ENCODE measurements around the gene TMEM51.

Gene TMEM51

GRCh38 chr1:15153184-15153841, at the start of gene TMEM51:
Gene TMEM51, plus strand, starts transcription at chr1:15153747. Its CDS starts 61,341 bp downstream, at chr1:15215088.
- DNase-seq (ENCODE audit: low read depth in 2 of 2), result no peak

GRCh38 chr1:15103906-15104305, 49.6 kb upstream of the TMEM51 start:
- no peak for DNase-seq (ENCODE audit: low read depth in 2 of 2)

- DNase-seq (ENCODE audit: low read depth in 2 of 2), result no peak
Observed at GRCh38 chr1:15104768-15105167, 48.8 kb upstream of the TMEM51 start.

- DNase-seq (ENCODE audit: low read depth in 2 of 2), result no peak
Observed at GRCh38 chr1:15106608-15107007, 46.9 kb upstream of the TMEM51 start.

GRCh38 chr1:15107058-15107687, 46.4 kb upstream of the TMEM51 start:
- DNase-seq (ENCODE audit: low read depth in 2 of 2), result no peak

DNA sequence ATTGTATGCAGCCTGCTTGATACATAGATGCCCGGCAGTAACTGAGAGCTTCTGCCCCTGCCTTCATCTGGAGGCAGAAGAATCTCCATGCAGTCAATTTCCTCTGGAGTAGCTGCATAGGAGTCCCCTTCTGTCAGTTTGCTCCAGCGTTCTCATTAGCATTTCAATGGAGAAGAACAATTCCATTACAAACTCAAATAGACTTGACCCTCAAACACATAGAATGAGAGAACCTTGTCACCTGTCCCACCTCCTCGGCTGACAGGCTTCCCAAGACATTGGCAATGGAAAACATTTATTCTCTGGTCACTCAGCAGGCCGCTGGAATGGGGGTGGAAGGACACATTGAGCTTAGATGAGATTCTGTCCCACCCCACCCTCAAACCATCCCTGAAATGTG, 45.6 kb upstream of the TMEM51 start:
- no peak for DNase-seq (ENCODE audit: low read depth in 2 of 2)

- no peak for DNase-seq (ENCODE audit: low read depth in 2 of 2)
Observed at GRCh38 chr1:15110128-15110866, 43.2 kb upstream of the TMEM51 start.

GRCh38 chr1:15110867-15111230, 42.7 kb upstream of the TMEM51 start:
- DNase-seq (ENCODE audit: low read depth in 2 of 2), result no peak

GRCh38 chr1:15113146-15113545, 40.4 kb upstream of the TMEM51 start:
- DNase-seq (ENCODE audit: low read depth in 2 of 2), result no peak

- no peak for DNase-seq (ENCODE audit: low read depth in 2 of 2)
Observed at GRCh38 chr1:15114884-15115283, 38.7 kb upstream of the TMEM51 start.

- no peak for DNase-seq (ENCODE audit: low read depth in 2 of 2)
Observed at GRCh38 chr1:15115542-15116330, 37.8 kb upstream of the TMEM51 start.

DNA sequence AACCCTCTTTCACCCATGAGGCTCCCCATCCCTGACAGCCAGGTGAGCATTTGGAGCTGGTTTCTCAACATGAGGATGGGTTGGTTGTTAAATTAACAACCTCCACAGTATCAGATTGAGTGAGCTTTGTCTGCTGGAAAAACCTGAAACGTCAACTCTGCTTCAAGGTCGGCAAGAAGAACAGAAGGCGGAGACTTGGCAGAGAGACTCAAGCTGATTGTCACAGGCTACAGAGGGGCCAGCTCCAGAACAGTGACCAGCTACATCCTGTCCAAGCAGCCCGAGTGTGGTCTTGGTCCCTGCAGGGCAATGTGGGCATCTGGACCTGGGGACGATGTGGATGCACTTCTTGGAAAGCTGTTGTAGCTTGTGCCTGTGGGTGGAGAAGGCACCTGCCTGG, 36.6 kb upstream of the TMEM51 start:
- DNase-seq (ENCODE audit: low read depth in 2 of 2), result no peak

DNA sequence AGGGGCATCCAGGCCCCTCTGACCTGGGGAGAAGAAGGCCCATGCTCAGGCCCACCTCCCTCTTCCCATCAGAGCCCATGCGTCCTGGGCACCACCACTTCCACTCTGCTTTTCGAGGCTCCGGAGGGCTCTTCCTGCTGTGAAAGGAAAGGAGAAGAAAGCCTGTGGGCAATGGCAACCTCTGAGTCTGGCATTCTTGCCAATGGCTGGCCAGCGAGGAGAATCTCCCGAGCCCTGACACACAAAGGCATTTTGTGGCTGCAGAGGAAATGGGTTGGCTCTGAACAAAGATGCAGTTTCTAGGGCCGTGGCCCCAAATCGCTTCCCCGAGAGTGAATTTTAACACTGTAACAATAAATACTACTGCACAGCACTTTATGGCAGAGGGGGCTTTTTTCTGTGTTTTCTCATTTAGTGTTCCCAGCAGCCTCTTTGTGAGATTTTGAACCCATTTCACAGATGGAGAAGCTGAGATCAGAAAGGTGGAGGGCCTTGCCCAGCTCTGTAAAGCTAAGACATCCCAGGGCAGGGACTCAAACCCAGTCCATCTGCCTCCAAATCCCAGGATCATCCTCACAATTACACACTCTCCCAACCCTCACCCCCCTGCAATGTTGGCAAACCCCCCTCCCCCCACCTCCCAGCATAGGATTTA, 35.7 kb upstream of the TMEM51 start:
- no peak for DNase-seq (ENCODE audit: low read depth in 2 of 2)

- DNase-seq (ENCODE audit: low read depth in 2 of 2), result no peak
Observed at GRCh38 chr1:15118579-15118978, 35.0 kb upstream of the TMEM51 start.

DNA sequence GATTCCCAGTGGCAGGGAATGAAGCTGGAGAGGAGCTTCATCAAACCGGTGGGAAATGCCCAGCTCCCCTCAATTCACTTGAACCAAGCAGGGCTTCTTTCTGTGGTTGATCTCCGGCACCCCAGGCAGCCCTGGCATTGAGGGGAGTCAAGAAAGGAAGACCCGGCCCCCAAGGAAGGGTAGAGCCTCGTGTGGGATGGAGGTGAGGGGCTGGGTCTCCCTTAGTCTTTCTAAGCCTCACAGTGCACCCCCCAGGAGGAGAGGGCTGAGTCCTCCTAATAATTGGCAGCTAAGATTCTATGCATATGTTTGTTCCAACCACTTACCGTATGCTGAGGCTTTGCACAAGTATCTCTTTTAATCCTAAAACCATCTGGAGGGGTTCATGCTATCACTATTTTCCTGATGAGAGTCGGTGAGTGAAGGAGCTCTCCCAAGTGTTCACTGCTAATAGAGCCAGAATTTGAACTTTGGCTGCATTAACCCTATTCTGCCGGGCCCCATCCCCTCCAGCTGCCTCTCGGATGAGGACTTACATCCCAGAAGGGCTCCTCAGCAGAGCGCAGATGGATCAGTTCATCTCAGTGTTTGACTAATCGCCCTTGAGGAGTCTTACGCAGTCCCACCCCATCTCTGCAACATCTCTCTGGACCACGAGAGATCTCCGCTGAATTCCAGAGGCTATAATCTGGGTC, 33.1 kb upstream of the TMEM51 start:
- DNase-seq (ENCODE audit: low read depth in 2 of 2), result no peak

DNA sequence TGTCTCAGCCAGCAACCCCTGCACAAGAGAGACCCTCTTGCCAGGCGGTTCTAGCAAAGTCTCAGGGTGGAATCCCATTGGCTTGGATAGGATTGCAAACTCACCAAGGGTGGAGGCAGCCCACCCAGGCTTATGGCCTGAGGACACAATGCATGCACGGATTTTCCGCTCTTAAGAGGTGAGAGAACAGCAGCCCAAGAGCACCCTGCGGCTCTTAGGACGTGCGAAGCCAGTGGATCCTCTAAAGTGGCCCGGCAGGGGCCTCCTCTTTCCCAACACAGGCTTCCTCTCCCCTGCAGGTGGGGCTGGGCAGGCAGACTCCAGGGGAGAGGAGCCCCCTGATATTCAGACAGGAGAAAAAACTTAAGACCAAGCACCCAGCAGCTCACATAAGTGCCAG, 31.2 kb upstream of the TMEM51 start:
- no peak for DNase-seq (ENCODE audit: low read depth in 2 of 2)

DNA sequence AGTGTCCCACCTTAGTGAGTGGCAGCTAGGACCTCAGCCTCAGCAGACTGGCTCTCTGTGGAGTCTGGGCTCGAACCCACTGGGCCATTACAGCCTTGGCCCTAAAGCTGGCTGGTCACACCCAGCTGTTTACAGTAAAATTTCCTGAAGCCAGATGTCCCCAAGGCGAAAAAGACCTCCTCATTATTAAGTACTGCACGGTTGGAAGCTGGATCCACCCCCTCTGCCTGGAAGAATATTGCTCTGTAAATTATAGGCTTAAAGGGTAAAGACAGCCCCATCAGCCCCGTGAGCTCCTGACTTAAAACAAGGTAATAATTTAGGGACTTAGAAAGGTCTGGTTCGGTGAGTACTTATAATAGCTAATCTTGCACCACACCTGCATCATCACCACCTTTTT, 30.3 kb upstream of the TMEM51 start:
- no peak for DNase-seq (ENCODE audit: low read depth in 2 of 2)

DNA sequence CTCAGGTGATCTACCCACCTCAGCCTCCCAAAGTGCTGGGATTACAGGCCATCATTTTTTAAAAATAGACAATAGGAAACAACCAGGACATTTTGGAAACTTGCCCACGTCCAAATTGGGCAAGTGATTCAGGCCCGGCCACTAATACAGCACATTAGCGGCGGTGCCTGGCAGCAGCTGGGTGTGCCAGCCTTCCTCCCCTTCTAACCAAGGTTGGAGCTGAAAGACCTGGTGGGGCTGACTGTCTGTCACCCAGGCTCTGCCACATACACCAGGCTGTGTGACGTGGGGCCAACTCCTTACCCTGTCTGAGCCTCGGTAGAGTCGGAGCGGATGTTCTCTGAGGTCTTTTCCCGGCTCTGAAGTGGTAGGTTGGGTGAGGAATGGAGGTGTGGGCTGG, 29.6 kb upstream of the TMEM51 start:
- no peak for DNase-seq (ENCODE audit: low read depth in 2 of 2)

- no peak for DNase-seq (ENCODE audit: low read depth in 2 of 2)
Observed at GRCh38 chr1:15124362-15125100, 29.0 kb upstream of the TMEM51 start.

DNA sequence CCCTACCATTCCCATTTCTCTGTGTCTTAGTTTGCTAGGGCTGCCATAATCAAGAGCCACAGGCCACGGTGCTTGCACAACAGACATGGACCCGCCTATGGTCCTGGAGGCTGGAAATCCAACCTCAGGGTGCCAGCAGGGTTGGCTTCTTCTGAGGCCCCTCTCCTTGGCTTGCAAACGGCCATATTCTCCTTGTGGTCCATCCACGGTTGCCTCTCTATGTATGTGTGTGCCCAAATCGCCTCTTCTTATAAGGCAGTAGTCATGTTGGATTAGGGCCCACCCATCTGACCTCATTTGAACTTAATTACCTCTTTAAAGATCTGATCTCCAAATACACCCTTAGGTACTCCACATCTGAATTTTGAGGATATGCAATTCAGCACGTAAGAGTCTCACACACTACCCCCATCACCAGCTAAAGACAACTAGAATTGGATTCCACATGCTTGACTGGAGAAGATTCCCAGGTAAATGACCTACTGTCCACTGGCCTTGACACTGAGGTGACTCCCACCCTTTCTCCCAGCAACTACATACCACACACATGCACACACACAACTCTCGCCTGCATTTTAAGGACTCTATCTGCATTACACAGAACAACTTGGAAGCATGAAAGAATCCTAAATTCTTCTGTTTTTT, 28.3 kb upstream of the TMEM51 start:
- no peak for DNase-seq (ENCODE audit: low read depth in 2 of 2)

All from fibroblast of skin of left quadriceps (primary cell).